Smooth muscle cell (in vitro differentiated cells): ENCODE results near the gene RHBDD3. TPM values are rescaled to one million over a fixed set of nuclear protein-coding genes. Genes with fewer than 3 reads are reported as not detected.
A peak's percentile ranks its signal among the peaks of the same experiment; 100 is the strongest.
"Not testable (repeated sequence)": the region's sequence is repeated elsewhere in the genome, so short reads cannot be mapped to it uniquely, and the experiment has no call there.

Experiments
- DNase-seq: peaks from one replicate; lab custom pipeline; 2025; ENCODE audit not compliant: unreplicated experiment; lab: John Stamatoyannopoulos, UW
- H2AFZ ChIP-seq: fragments of 200-600 bp; sonication (generic); 2 replicates; pipeline ENCODE4 v1.6.0; 2016; ENCODE audit warnings: antibody characterized with exemption, low read depth, mild to moderate bottlenecking
- H3F3A ChIP-seq: fragments of 200-600 bp; sonication (generic); 2 replicates; pipeline ENCODE4 v1.6.0; 2017; ENCODE audit warnings: antibody characterized with exemption, low read depth
- H3K27ac ChIP-seq: fragments of 200-600 bp; sonication (generic); 2 replicates; pipeline ENCODE4 v1.5.1; 2016; ENCODE audit warnings: low read depth, mild to moderate bottlenecking
- H3K27me3 ChIP-seq: fragments of 200-600 bp; sonication (generic); 2 replicates; pipeline ENCODE4 v1.6.1; 2016; ENCODE audit warnings: low read depth, mild to moderate bottlenecking
- H3K36me3 ChIP-seq: fragments of 200-600 bp; sonication (generic); 2 replicates; pipeline ENCODE4 v1.5.1; 2016; ENCODE audit warnings: low read depth
- H3K4me1 ChIP-seq: fragments of 200-600 bp; sonication (generic); 2 replicates; pipeline ENCODE4 v1.5.1; 2016; ENCODE audit warnings: low read depth
- H3K4me2 ChIP-seq: fragments of 200-600 bp; sonication (generic); 2 replicates; pipeline ENCODE4 v1.6.0; 2016; ENCODE audit warnings: mild to moderate bottlenecking
- H3K4me3 ChIP-seq: fragments of 200-600 bp; sonication (generic); 2 replicates; pipeline ENCODE4 v1.5.1; 2016; ENCODE audit warnings: mild to moderate bottlenecking
- H3K79me2 ChIP-seq: fragments of 200-600 bp; sonication (generic); 2 replicates; pipeline ENCODE4 v1.6.0; 2016; ENCODE audit warnings: low read depth, mild to moderate bottlenecking
- H3K9ac ChIP-seq: fragments of 200-600 bp; sonication (generic); 2 replicates; pipeline ENCODE4 v1.6.0; 2016; ENCODE audit warnings: low read depth
- H3K9me3 ChIP-seq: fragments of 200-600 bp; sonication (generic); replicated peaks from 2 replicates; pipeline ENCODE4 v1.5.1; 2016; ENCODE audit warnings: low read depth
- H4K20me1 ChIP-seq: fragments of 200-600 bp; sonication (generic); 2 replicates; pipeline ENCODE4 v1.6.0; 2016; ENCODE audit warnings: low read depth
- WGBS: methylation state at CpG from one replicate; pipeline ENCODE4 v1.1.7; 2016; ENCODE audit warnings: low lambda C conversion rate; 5-methylcytosine and 5-hydroxymethylcytosine counted together
- polyA plus RNA-seq: library from polyadenylated mRNA; unstranded; fragments of >200 nt; fragmentation: Nextera tagmentation; extraction: Ambion mirVana; gene quantifications from 2 replicates; pipeline ENCODE4 v1.2.1, GENCODE V29; 2016
- total RNA-seq: library from RNA; depleted of rRNA; stranded (reverse); fragments of >200 nt; gene quantifications from 2 replicates; pipeline ENCODE4 v1.2.3, GENCODE V29; 2014
- TF ChIP-seq, protein P1 (sequence below): fragments of 200-600 bp; sonication (generic); IDR thresholded peaks from 2 replicates; pipeline ENCODE4 v1.5.1; 2017; ENCODE audit warnings: borderline replicate concordance, mild to moderate bottlenecking, antibody characterized with exemption; ENCODE audit not compliant: insufficient read depth, poor library complexity, severe bottlenecking

Gene RHBDD3
- total and polyA plus RNA-seq, 2 experiments from 2014 or later: 16.5 to 39.1 TPM

DNA sequence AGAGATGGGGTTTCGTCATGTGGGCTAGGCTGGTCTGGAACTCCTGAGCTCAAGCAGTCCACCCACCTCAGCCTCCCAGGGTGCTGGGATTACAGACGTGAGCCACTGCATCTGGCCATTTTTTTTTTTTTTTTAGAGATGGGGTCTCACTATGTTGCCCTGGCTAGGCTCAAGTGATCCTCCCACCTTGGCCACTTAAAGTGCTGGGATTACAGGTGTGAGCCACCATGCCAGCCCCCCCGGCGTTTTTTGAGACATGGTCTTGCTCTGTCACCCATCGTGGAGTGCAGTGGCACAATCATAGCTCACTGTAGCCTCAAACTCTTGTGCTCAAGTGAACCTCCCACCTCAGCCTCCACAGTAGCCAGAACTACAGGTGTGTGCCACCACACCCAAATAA is 16.5 kb downstream of the RHBDD3 start:
- Histone ChIP-seq H3K4me3 (no peak overlapping the region), H3K4me2 (no peak overlapping the region), H3K9me3 (no peaks in the 10 kb centered on the region), H3K27me3 (no peaks in the 10 kb centered on the region), H2AFZ (no peak overlapping the region), H3K79me2 (no peaks in the 10 kb centered on the region), H3K4me1 (no peaks in the 10 kb centered on the region), H3F3A (no peaks in the 10 kb centered on the region), H3K36me3 (no peaks in the 10 kb centered on the region), H3K9ac (no peak overlapping the region), H3K27ac (no peak overlapping the region), H4K20me1 (no peaks in the 10 kb centered on the region)
- WGBS: 85% methylated on average over 5 of the region's 5 CpGs
- TF ChIP-seq, protein P1, sequence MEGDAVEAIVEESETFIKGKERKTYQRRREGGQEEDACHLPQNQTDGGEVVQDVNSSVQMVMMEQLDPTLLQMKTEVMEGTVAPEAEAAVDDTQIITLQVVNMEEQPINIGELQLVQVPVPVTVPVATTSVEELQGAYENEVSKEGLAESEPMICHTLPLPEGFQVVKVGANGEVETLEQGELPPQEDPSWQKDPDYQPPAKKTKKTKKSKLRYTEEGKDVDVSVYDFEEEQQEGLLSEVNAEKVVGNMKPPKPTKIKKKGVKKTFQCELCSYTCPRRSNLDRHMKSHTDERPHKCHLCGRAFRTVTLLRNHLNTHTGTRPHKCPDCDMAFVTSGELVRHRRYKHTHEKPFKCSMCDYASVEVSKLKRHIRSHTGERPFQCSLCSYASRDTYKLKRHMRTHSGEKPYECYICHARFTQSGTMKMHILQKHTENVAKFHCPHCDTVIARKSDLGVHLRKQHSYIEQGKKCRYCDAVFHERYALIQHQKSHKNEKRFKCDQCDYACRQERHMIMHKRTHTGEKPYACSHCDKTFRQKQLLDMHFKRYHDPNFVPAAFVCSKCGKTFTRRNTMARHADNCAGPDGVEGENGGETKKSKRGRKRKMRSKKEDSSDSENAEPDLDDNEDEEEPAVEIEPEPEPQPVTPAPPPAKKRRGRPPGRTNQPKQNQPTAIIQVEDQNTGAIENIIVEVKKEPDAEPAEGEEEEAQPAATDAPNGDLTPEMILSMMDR: no peak
- DNase-seq: no peak

DNA sequence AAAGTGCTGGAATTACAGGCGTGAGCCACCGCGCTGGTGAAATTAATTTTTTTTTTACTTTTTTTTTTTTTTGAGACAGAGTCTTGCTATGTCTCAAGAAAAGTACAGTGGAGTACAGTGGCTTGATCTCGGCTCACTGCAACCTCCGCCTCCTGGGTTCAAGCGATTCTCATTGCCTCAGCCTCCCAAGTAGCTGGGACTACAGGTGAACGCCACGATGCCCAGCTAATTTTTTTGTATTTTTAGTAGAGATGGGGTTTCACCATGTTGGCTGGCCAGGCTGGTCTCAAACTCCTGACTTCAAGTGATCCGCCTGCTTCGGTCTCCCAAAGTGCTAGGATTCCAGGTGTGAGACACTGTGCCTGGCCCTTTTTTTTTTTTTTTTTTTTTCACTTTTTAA is 19.9 kb downstream of the RHBDD3 start:
- H3K4me3 ChIP-seq, H3K9me3 ChIP-seq, H3K79me2 ChIP-seq, H2AFZ ChIP-seq, H3K4me1 ChIP-seq, H3K27me3 ChIP-seq, DNase-seq, H3K36me3 ChIP-seq, H4K20me1 ChIP-seq, H3F3A ChIP-seq, H3K4me2 ChIP-seq, H3K27ac ChIP-seq, H3K9ac ChIP-seq: not testable (repeated sequence)
- WGBS: 96% methylated on average over 10 of the region's 10 CpGs

DNA sequence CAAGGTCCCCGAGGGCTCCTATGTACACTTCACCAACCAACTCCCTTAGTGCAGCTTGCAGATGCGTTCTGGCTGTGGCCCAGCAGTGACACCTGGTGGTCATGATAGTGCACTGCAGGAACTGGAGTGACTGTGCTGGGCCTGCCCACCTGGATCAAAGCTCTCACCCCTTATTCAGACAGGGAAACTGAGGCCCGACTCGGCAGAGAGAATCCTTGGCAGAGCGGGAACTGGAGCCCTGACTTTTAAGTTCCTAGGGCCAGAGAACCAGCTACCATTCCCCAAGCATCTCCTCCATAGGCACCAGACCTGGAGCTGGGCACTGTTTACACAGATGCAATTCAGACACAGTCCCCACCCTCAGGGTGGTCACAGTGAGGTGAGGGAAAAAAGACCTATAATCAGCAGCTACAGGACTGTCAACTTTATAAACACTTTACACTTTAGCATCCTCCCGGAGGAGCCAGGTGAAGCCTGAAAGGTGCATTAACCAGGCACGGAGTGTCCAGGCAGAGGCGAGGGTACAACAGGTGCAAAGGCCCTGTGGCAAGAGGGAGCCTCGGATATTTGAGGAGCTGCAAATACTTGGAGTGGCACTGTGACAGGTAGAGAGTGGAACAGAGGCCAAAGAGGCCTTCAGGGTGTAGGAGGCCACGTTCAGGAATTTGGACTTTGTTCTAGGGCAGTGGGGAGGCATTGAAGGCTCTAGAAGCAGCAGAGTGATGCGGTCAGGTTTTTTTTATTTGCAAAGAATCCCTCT is 22.0 kb downstream of the RHBDD3 start:
- Histone ChIP-seq H3K27ac (no peak overlapping the region), H3K4me1 (no peaks in the 10 kb centered on the region), H3K9ac (no peak overlapping the region), H3K79me2 (no peaks in the 10 kb centered on the region), H3K9me3 (no peaks in the 10 kb centered on the region), H3F3A (no peaks in the 10 kb centered on the region), H3K36me3 (no peaks in the 10 kb centered on the region), H3K4me2 (no peak overlapping the region), H3K27me3 (no peaks in the 10 kb centered on the region), H2AFZ (no peak overlapping the region), H3K4me3 (no peak overlapping the region), H4K20me1 (no peaks in the 10 kb centered on the region)
- peak; percentile 16 for DNase-seq
- 52% methylated on average over 11 of the region's 11 CpGs for WGBS
- TF ChIP-seq, protein P1: peak; percentile 96

GRCh38 chr22:29244785-29245625 is 22.8 kb downstream of the RHBDD3 start:
- DNase-seq: no peak
- H3K4me3 ChIP-seq: no peak overlapping the region
- 75% methylated on average over 7 of the region's 7 CpGs for WGBS
- no peaks in the 10 kb centered on the region for H3K27me3 ChIP-seq
- H3F3A ChIP-seq: no peaks in the 10 kb centered on the region
- H3K79me2 ChIP-seq: no peaks in the 10 kb centered on the region
- H4K20me1 ChIP-seq: no peaks in the 10 kb centered on the region
- no peak overlapping the region for H2AFZ ChIP-seq
- H3K36me3 ChIP-seq: no peaks in the 10 kb centered on the region
- no peaks in the 10 kb centered on the region for H3K9me3 ChIP-seq
- TF ChIP-seq, protein P1: no peak
- H3K27ac ChIP-seq: no peak overlapping the region
- H3K4me2 ChIP-seq: no peak overlapping the region
- H3K4me1 ChIP-seq: no peaks in the 10 kb centered on the region
- H3K9ac ChIP-seq: no peak overlapping the region
